Left lobe of liver (tissue), 2 donors: ENCODE results near the gene TEKT2. TPM values are rescaled to one million over a fixed set of nuclear protein-coding genes. Genes with fewer than 3 reads are reported as not detected.
A peak's percentile ranks its signal among the peaks of the same experiment; 100 is the strongest.

Experiments used
- ATAC-seq: fragments of 200-7000 bp; cut with Tn5 transposase; one replicate; pipeline ENCODE4 v1.9.1; 2020; ENCODE audit warnings: mild to moderate bottlenecking, moderate library complexity
- DNase-seq: peaks from one replicate; pipeline ENCODE4 v3.0.0-alpha.2; 2020; ENCODE audit warnings: low spot score
- total RNA-seq: library from RNA; stranded (reverse); gene quantifications from one replicate; pipeline ENCODE4 v1.2.1, GENCODE V29; 2021
- donor health status: DM: no; HTN: no; CAD: no; lungs with moderate emphysema.
- donor health status: DM: no; HTN: yes; CAD: no.

TEKT2 gene
- total RNA-seq, 1 donor from 2014 or later: not detected

- DNase-seq: no peak
- no peak for ATAC-seq
These were observed 17.7 kb downstream of the TEKT2 start for GRCh38 chr1:36101546-36101945.

GRCh38 chr1:36106269-36106668, 22.4 kb downstream of the TEKT2 start:
- DNase-seq (no peak), ATAC-seq (no peak)

GRCh38 chr1:36107394-36107793, 23.5 kb downstream of the TEKT2 start:
- DNase-seq (no peak), ATAC-seq (no peak)

GRCh38 chr1:36108314-36108713, 24.4 kb downstream of the TEKT2 start:
- DNase-seq (no peak), ATAC-seq (no peak)

GRCh38 chr1:36109041-36109679, 25.3 kb downstream of the TEKT2 start:
- no peak for DNase-seq
- ATAC-seq: no peak

GRCh38 chr1:36111151-36111550, 27.3 kb downstream of the TEKT2 start:
- no peak for ATAC-seq
- no peak for DNase-seq

- DNase-seq: no peak
- ATAC-seq: no peak
These were observed 28.9 kb downstream of the TEKT2 start for GRCh38 chr1:36112823-36113222.

GRCh38 chr1:36114371-36114770, 30.5 kb downstream of the TEKT2 start:
- DNase-seq (no peak), ATAC-seq (no peak)

- ATAC-seq (no peak), DNase-seq (no peak)
These were observed 31.3 kb downstream of the TEKT2 start for GRCh38 chr1:36115200-36115669.

- no peak for ATAC-seq
- no peak for DNase-seq
These were observed 32.0 kb downstream of the TEKT2 start for GRCh38 chr1:36115931-36116330.

- no peak for ATAC-seq
- no peak for DNase-seq
These were observed 33.0 kb downstream of the TEKT2 start for GRCh38 chr1:36116901-36117300.

GRCh38 chr1:36118447-36119204, 34.7 kb downstream of the TEKT2 start:
- ATAC-seq: no peak
- no peak for DNase-seq

- no peak for ATAC-seq
- no peak for DNase-seq
These were observed 35.6 kb downstream of the TEKT2 start for GRCh38 chr1:36119456-36119855.

- no peak for DNase-seq
- no peak for ATAC-seq
These were observed 38.5 kb downstream of the TEKT2 start for GRCh38 chr1:36122062-36123030.

- DNase-seq: no peak
- peak; percentile 50 for ATAC-seq
These were observed 39.5 kb downstream of the TEKT2 start for GRCh38 chr1:36123356-36123755.

- ATAC-seq (no peak), DNase-seq (no peak)
These were observed 40.7 kb downstream of the TEKT2 start for GRCh38 chr1:36124404-36125128.

GRCh38 chr1:36125129-36125991, 41.5 kb downstream of the TEKT2 start, which contains the start of gene COL8A2:
Gene COL8A2 (minus strand): TSS chr1:36125222. CDS start chr1:36100242, 24,980 bp downstream.
- DNase-seq: no peak
- peak; percentile 58 for ATAC-seq

- DNase-seq (no peak), ATAC-seq (no peak)
These were observed 42.3 kb downstream of the TEKT2 start for GRCh38 chr1:36126005-36126716.
